GM19328 (cell line): ENCODE data around the gene SMIM33.
"Not testable (repeated sequence)": the region's sequence is repeated elsewhere in the genome, so short reads cannot be mapped to it uniquely, and the experiment has no call there.

ENCODE experiments used
- ATAC-seq: cut with Tn5 transposase; IDR thresholded peaks from one replicate; pipeline ENCODE4 v1.9.1; 2021; ENCODE audit warnings: mild to moderate bottlenecking, moderate library complexity; ENCODE audit not compliant: unreplicated experiment

The SMIM33 gene

DNA sequence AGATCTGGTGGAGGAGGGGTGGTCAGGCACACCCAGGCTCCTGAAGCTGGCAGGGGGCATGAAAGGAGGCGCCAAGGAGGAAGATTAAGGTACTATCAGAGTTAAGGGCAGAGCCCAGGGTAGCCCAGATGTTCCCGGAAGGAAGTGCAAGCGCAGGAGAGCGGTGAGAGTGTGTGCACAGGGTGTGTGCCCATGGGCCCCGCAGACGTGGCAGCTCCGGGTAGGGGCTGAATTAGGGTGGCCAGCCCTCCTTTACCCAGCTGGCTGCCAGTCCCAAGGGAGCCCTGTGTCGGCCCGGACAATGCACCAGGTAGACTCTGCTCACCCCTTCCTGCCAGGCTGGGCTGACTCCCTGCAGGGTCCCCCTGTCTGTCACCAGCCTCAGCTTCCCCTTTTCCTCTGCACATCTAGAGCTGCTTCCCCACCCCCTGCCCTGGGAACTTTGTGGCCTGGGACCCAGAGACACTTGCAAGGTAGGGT, at the start of gene SMIM33:
SMIM33 (plus strand) TSS at position 184 of the 480 bp plus-strand sequence; CDS start at position 302, 118 bp downstream.
- ATAC-seq: no peak

DNA sequence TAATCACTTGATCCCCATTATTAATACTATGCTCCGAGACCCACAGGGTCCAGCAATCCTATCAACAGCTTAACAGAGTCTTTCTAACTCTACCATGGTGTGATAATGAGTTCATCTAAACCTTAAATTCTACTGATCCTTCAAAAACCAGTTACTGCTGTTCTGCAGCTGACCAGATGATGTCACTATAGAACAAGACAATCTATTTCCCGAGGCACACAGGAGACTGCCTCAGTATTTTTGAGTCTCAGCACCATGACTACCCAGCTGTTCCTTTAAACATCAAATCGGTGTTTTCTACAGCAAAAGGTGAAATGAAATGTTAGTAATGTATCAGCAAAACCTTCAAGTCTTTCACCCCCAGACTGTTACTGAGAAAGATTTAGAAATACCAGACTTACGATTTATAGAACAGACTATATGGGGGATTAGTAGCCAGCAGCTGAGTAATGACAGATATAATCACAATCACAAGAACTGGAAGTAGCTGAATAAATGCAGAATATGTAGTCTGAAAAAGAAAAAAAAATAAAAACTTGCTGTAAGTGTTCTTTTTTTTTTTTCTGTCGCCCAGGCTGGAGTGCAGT, 48.4 kb upstream of the SMIM33 start:
- no peak for ATAC-seq

DNA sequence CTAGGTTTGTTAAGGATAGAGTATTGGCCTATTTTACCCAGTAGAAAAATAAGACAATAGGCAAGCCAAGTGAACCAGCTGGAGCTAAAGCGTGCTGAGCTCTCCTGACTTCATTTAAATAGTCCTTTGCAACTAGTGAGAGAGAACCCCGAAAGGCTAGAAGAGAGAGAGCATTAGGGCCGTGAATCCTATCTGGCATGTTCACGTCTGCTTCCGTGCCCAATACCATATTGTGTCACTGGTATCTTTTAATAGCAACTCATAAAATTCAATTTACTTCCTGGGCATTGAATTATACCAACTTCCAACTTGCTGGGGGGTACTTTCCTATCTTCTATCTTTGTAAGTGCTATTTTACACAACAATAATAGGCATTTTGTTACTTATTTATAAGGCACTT, 45.3 kb upstream of the SMIM33 start:
- ATAC-seq: no peak

DNA sequence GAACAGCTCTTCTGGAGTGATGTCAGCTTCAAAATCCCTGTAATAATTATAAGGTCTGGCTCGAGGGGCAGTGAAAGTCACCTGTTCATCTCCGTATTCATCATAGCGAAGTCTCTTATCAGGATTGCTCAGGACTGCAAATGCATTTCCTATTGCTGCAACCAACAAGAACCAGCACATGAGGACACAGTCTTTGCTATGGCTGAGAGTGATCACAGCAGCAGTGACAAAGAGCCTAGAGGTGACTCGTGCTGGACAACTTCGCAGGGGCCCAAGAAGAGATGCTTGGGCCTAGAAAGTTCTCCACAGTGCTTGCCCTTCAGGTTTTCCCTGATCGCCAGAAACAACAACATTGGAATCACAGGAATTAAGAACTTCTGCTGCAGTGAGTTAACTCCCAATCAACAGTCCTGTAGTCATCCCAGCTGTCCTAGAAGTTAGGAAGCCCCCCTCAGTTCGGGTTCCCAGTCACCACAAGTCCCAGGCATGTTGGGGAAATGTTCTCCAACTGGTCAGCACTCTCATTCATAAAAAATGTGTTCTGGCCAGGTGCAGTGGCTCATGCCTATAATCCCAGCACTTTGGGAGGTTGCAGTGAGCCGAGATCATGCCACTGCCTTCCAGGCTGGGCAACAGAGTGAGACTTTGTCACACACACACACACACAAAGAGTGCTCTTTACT, 44.5 kb upstream of the SMIM33 start:
- no peak for ATAC-seq

DNA sequence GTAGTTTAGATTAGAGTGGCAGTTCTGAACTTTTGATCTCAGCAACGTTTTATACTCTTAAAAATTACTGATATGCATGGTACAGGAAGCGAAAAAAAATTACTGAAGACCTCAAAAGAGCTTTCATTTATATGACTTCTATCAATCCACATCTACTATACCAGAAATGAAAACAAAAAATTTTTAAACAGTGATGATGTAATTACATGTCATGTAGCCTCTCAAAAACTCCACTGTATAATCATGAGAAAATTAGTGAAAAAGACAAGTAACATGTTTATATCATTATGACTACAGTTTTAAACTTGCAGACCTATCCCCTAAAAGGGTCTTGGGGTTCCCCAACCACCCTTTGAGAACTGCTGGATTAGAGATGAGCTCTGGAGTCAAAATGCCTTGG, 40.8 kb upstream of the SMIM33 start:
- ATAC-seq: no peak

DNA sequence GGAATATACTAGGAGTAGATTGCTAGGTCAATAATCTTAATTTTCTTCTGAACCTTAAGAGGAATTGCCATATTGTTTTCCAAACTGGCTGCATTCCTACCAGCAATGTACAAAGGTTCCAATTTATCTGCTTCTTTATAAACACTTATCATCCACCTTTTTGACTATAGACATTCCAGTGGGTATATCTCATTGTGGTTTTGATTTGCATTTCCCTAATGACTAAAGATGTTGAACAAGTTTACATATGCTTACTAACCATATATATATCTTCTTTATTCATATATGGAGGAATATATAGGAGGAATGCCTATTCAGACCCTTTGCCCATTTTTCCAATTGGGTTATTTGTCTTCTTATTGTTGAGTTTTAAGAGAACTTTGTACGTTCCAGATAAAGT, 39.1 kb upstream of the SMIM33 start:
- ATAC-seq: no peak

DNA sequence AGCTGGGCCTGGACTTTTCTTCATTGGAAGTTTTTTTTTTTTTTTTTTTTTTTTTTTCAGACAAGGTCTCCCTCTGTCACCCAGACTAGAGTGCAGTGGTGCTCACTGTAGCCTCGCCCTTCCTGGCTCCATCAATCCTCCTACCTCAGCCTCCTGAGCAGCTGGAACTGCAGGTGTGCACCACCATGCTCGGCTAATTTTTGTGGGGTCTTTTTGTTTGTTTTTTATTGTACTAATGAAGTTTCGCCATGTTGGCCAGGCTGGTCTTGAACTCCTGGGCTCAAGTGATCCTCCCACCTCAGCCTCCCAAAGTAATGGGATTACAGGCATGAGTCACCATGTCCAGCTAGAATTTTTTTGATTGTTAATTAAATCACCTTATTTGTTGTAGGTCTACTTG, 35.1 kb upstream of the SMIM33 start:
- no peak for ATAC-seq

DNA sequence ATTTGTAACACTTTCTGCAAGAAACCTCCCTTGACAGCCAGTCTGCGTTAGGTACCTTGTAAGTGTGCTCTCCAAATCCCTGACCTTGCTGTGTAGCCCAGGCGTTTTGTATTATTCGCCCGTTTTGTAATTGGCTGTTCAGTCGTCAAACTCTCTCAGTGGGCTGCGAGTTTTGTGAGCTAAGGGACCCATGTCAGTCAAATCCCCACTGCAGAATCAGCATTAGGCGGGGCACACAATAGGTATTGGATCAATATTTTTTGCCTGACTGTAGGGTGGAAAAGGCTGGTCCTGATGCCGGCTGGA, 32.1 kb upstream of the SMIM33 start:
- no peak for ATAC-seq

DNA sequence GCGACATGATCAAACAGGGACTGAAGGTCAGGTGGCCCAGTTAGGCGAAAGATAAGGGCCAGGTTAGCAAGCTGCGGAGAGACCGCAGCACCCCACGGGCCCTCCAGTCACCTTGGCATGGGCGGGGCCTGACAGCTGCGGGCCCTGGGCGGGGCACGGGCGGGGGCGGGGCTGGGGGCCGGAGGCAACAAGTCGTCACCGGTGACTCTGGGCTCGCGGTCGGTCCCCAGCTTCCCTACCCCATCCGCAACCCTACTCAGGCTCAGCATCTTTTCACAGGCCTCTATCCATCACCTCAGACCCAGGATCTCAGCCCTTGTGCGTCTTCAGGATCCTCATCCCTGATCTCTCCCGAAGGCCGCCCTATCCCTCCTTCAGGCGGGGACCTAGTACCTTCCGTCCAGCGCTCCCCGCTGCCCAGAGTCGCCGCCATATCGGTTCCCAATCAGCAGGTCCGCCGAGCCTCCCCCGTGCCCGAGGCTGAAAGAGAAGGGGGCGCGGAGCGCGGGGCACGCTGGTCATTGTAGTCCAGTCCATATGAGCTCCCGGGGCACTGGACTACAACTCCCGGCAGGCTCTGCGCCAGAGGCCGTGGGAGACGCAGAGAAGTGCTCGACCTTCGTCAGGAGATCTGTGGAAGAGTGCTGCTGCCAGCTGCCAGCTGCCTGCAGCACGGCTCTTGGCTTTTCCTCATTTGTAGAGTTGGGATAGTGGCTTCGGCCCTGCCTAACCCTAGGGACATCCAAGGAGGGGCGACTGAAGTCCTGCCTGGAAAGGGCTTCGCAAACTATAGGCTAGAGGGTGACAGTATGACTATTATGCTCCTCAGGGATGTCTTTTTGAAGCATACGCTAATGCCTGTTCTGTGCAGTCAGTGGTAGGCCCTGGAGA, 31.5 kb upstream of the SMIM33 start, which contains the start of gene DNAJC18:
DNAJC18 (minus strand) TSS at position 513 of the 891 bp plus-strand sequence; CDS start at position 433, 80 bp downstream.
- ATAC-seq: peak; percentile 87

DNA sequence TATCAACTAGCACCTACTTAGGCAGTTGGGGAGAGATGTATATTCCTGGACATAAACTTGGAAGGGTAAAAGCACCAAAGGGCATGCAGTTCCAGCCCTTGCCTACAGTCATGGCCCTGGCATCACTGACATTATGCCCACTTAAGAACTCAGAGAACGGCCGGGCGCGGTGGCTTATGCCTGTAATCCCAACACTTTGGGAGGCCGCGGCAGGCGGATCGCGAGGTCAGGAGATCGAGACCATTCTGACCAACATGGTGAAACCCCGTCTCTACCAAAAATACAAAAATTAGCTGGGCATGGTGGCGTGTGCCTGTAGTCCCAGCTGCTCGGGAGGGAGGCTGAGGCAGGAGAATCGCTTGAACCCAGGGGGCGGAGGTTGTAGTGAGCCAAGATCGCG, 30.4 kb upstream of the SMIM33 start:
- ATAC-seq: not testable (repeated sequence)

DNA sequence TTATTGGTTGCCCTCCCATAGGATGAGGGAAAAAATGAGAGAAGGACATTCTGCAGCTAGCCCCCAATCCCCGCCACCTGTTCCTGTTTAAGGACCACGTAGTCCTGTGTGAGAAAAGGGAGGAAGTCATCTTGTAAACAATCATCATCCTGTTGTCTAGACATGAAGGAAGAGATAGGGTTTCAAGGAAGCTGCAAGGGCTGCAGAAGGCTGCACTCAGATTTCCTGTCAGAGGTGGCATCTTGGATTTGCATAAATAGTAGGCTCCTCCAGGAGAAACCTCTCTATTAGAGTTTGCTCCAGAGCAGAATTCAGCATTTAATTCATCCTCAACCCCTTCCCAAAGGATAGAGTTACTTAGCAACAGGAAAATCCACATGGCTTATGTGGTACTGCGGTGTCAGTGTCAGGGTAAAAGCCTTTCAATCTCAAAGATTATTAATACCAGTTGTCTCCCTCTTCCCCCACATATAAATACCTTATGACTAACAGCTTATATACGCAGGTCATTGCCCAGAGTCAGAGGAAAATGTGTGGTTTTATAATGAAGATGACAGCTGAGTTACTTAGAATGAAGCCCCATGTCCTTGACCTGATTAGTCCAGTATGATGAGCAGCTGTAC, 26.9 kb upstream of the SMIM33 start:
- no peak for ATAC-seq

DNA sequence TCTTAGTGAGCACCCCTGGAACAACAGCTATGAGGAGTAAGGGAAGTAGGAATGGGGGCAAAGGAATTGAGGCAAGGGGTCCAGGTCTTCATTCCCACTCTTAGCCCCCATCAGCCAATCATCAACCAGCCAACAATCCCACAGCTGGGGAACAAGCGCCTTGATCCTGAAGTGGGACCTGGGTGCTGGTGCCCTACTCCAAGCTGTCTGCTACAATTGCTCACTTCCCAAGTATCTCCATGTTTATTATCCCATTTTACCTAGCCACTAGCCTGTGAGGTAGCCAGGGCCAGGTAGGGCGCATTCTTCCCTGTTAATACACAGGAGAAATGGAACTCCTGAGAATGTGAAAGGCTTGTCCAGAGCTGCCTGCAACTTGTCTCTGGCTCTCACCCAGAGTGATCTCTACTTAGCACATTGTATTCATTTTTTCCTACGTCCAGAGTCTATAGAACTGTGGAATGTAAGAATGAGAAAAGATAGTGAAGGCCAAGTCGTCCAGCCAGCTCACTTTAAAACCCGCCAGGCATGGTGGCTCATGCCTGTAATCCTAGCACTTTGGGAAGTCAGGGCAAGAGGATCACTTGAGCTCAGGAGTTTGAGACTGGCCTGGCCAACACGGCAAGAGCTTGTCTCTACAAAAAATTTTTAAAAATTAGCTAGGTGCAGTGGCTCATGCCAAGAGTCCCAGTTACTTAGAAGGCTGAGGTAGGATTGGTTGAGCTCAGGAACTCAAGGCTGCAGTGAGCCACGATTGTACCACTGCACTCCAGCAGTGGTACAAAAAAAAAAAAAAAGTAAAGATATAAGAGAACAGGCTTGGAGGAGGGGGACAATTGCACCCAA, 25.3 kb upstream of the SMIM33 start:
- no peak for ATAC-seq

DNA sequence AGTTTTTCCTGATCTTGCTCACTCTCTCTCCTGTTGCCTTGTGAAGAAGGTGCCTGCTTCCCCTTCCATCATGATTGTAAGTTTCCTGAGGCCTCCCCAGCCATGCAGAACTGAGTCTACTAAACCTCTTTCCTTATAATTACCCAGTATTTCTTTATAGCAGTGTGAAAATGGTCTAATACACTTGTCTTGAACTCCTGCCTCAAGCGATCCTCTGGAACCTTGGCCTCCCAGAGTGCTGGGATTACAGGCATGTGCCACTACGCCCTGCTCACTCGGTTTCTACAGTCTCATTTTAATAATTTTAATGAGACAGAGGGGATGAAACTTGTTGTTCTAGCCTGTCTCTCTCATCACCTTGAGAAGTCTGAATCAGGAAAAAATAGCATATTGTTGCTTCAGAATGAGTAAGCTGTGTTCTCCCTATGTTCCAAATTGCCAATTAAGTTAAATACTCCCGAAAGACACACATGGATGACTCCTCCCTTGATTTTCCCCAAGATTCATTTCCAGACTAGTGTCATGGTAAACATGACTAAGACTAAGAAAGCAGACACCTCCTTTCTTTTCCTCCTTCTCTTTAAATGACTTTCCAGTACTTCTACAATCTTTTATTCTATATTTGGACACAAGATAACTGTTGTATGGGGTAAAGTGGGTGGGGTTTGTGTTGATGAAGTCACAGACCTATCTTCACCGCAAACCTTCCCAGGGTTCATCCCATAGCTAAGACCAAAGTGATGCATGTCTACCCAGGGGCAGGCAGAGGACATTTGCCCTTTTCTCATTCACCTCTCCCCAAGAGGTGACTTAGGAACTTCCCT, 23.6 kb upstream of the SMIM33 start:
- ATAC-seq: no peak

DNA sequence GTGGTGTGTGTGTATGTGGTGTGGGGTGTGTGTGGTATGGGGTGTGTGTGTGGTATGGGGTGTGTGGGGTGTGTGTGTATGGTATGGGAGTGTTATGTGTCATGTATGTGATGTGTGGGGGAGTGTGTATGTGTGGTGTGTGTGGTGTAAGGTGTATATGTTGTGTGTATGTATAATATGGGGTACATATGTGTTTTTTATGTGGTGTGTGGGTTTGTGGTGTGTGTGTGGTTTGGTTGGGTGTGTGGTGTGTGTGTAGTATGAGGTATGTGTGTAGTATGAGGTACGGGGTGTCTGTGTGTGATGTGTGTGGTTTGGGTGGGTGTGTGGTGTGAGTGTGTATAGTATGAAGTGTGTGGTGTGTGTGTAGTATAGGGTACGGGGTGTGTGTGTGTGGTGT, 19.6 kb upstream of the SMIM33 start:
- no peak for ATAC-seq

DNA sequence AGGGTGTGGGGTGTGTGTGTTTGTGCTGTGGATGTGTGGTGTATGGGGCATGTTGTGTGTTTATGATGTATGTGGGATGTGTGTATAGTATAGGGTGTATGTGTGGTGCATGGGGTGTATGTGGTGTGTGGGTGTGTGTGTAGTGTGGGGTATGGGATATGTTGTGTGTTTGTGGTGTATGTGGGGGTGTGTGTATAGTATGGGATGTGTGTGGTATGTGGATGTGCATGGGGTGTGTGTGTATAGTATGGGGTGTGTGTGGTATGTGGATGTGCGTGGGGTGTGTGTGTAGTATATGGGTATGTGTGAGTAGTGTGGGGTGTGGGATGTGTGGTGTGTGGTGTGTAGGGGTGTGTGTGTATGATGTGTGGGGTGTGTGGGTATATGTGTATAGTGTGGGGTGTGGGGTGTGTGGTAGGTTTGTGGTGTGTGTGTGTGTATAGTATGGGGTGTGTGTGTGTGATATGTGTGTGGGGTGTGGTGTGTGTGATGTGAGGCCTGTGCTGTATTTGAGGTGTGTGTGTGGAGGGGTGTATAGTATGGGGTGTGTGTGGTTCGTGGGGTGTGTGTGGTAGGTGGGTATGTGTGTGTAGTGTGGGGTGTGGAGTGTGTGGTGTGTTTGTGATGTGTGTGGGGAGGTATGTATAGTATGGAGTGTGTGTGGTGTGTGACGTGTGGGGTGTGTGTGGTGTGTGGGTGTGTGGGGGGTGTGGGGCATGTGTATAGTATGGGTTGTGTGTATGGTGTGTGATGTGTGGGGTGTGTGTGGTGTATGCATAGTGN, 18.7 kb upstream of the SMIM33 start:
- no peak for ATAC-seq

DNA sequence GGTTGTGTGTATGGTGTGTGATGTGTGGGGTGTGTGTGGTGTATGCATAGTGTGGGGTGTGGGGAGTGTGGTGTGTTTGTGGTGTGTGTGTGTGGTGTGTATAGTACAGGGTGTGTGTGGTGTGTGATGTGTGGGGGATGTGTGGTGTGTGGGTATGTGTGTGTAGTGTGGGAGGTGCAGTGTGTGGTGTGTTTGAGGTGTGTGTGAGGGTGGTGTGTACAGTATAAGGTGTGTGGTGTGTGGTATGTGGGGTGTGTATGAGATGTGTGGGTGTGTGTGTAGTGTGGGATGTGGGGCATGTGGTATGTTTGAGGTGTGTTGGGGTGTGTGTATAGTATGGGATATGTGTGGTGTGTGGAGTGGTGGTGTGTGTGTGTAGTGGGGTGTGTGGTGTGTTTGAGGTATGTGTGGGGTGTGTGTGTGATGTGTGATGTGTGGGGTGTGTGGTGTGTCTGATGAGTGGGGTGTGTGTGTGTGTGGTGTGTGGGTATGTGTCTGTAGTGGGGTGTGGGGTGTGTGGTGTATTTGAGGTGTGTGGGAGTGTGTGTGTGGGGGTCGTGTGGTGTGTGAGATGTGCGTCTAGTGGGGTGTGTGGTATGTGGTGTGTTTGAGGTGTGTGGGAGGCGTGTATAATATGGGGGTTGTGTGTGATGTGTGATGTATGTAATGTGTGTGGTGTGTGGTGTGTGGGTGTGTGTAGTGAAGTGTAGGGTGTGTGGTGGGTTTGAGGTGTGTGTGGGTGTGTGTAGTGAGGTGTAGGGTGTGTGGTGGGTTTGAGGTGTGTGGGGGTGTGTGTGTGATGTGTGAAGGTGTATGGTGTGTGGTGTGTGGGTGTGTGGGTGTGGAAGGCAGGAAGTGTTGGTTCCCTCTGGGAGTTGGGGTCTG, 16.9 kb upstream of the SMIM33 start:
- ATAC-seq: no peak

DNA sequence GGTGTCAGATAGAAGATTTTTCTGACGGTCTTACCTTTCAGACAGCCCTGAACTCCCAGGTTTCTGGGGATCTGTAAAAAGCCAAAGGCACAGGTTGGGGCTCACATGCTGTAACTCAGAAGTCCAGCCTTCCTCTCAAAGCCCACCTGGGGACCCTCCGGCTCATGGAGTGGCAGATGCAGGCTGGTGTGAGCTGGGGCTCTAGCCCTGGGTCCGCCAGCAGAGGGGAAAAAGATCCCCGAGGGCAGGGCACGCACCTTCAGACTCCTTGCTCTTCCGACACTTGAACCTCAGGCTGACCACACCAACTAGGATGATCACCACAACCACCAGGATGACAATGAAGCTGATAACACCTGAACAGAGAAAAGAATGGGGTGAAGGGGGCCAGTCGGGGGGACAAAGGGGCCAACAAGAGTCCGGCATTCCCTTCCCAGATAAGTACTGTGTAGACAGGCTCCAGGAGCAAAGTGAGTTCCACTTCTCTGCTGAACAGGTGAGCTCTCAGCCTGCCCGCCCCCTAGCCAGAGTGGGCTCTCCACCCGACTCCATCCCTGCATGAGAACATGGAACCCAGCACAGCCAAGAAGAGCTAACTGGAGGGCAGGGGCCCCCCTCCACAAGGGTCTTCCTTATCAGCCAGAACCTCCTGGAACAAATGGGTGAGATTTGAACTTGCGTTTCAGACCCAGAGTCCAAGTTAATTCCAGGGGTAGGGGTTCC, 16.1 kb upstream of the SMIM33 start:
- ATAC-seq: no peak
